ENCODE measurements around the gene SHROOM3. TPM values are rescaled to one million over a fixed set of nuclear protein-coding genes. Genes with fewer than 3 reads are reported as not detected.

The SHROOM3 gene
- total RNA-seq, 4 donors from 2014 or later, result 52.0 to 444 (median 364) TPM

- TF ChIP-seq, protein P1, sequence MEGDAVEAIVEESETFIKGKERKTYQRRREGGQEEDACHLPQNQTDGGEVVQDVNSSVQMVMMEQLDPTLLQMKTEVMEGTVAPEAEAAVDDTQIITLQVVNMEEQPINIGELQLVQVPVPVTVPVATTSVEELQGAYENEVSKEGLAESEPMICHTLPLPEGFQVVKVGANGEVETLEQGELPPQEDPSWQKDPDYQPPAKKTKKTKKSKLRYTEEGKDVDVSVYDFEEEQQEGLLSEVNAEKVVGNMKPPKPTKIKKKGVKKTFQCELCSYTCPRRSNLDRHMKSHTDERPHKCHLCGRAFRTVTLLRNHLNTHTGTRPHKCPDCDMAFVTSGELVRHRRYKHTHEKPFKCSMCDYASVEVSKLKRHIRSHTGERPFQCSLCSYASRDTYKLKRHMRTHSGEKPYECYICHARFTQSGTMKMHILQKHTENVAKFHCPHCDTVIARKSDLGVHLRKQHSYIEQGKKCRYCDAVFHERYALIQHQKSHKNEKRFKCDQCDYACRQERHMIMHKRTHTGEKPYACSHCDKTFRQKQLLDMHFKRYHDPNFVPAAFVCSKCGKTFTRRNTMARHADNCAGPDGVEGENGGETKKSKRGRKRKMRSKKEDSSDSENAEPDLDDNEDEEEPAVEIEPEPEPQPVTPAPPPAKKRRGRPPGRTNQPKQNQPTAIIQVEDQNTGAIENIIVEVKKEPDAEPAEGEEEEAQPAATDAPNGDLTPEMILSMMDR (IDR thresholded peaks at IDR 0.05), result no peak
- TF ChIP-seq POLR2A (IDR thresholded peaks at IDR 0.05), result no peak
- no peak for DNase-seq
- no peak overlapping the region for H3K27ac ChIP-seq
Measured at GRCh38 chr4:76641351-76641750, 206.3 kb downstream of the SHROOM3 start.

DNA sequence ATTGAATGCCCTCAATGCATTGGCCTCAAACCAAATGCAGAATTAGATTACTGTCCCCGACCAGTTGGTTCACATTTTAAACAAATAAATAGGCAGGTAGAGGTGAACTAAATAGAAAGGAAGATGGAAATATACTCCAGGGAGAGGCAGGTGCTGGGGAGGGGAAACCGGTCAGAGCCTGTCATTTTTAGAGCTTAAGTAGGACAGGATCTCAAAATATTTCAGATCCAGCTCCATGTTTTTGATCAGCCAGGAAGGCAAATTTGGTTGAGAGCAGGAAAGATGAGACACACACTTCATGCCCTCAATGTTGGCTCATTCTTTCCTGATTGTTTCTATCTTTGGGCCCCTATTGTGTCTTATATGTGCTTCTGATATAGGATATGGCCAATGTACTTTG is 206.7 kb downstream of the SHROOM3 start:
- H3K36me3 ChIP-seq, result peaks cover 0 to 9% (median 0%) of the 10 kb centered on the region in 3 donors
- no peak for DNase-seq
- H3K9me3 ChIP-seq, result no peaks in the 10 kb centered on the region
- H3K27ac ChIP-seq, result no peak overlapping the region
- TF ChIP-seq, protein P1 (IDR thresholded peaks at IDR 0.05), result no peak
- TF ChIP-seq POLR2A (IDR thresholded peaks at IDR 0.05), result no peak
- no peaks in the 10 kb centered on the region for H3K27me3 ChIP-seq
- H3K4me1 ChIP-seq, result no peaks in the 10 kb centered on the region
- no peak overlapping the region for H3K4me3 ChIP-seq

More at GRCh38 chr4:76641351-76641750, 206.3 kb downstream of the SHROOM3 start:
- Histone ChIP-seq H3K27me3 (no peaks in the 10 kb centered on the region), H3K4me3 (no peak overlapping the region), H3K4me1 (no peaks in the 10 kb centered on the region), H3K36me3 (peaks cover 0 to 6% (median 0%) of the 10 kb centered on the region in 3 donors), H3K9me3 (no peaks in the 10 kb centered on the region)

DNA sequence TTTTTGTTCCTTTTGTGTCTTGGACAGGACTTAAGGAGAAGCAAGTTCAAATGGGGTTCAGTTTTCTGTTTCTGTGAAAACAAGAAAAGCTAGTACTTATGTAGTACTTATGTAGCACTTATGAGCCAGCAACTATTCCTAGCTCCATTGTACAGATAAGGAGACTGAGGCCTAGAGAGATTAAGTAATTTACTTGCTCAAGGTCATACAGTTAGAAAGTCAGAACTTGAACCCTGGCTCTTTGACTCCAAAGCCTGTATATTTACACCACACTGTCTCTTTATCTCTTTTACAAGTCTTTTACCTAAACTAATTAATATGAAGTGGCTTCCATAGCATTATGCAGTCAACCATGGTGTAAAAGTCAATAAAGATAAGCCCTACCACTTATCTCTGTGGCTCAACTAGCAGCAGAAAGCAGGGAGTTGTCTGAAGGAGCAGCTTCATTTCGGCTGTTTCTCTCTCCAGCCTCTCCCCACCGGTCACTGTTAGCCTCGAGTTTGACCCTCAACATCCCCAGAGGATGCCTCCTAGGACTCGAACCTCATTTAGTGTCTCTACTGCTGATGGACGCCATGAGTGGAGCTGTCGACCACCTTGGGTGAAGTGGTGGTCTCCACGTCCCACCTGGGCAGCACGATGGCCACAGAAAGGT is 209.9 kb downstream of the SHROOM3 start:
- no peaks in the 10 kb centered on the region for H3K27me3 ChIP-seq
- DNase-seq, result no peak
- TF ChIP-seq, protein P1 (IDR thresholded peaks at IDR 0.05), result no peak
- no peak for TF ChIP-seq POLR2A (IDR thresholded peaks at IDR 0.05)
- H3K36me3 ChIP-seq, result peaks cover 0 to 11% (median 0%) of the 10 kb centered on the region in 3 donors
- no peaks in the 10 kb centered on the region for H3K4me1 ChIP-seq
- no peaks in the 10 kb centered on the region for H3K9me3 ChIP-seq
- no peak overlapping the region for H3K27ac ChIP-seq
- H3K4me3 ChIP-seq, result no peak overlapping the region

GRCh38 chr4:76649086-76649485 is 214.1 kb downstream of the SHROOM3 start:
- Histone ChIP-seq H3K27ac (no peak overlapping the region), H3K4me3 (no peak overlapping the region), H3K36me3 (peaks cover 0 to 11% (median 0%) of the 10 kb centered on the region in 3 donors), H3K27me3 (no peaks in the 10 kb centered on the region), H3K9me3 (no peaks in the 10 kb centered on the region), H3K4me1 (no peaks in the 10 kb centered on the region)
- TF ChIP-seq POLR2A (IDR thresholded peaks at IDR 0.05), result no peak
- TF ChIP-seq, protein P1 (IDR thresholded peaks at IDR 0.05), result no peak
- DNase-seq, result no peak

- Histone ChIP-seq H3K4me1 (no peaks in the 10 kb centered on the region), H3K4me3 (no peak overlapping the region), H3K27me3 (no peaks in the 10 kb centered on the region), H3K9me3 (no peaks in the 10 kb centered on the region), H3K27ac (no peak overlapping the region), H3K36me3 (peaks cover 0 to 4% (median 0%) of the 10 kb centered on the region in 3 donors)
- TF ChIP-seq POLR2A (IDR thresholded peaks at IDR 0.05), result no peak
- TF ChIP-seq, protein P1 (IDR thresholded peaks at IDR 0.05), result no peak
- no peak for DNase-seq
Measured at GRCh38 chr4:76651616-76652015, 216.6 kb downstream of the SHROOM3 start.

Measured in Peyer's patch (tissue), 4 donors.